HepG2 (cell line): ENCODE data around the gene DAPK3. TPM values are rescaled to one million over a fixed set of nuclear protein-coding genes. Genes with fewer than 3 reads are reported as not detected.

Source experiments
- ARNT2 ChIP-seq: sonication (generic); formaldehyde crosslinking; IDR thresholded peaks from 2 replicates; pipeline ENCODE4 v1.8.0; 2022; ENCODE audit warnings: mild to moderate bottlenecking, low read depth, missing genetic modification reagents, moderate library complexity
- IRX3 ChIP-seq: sonication (generic); formaldehyde crosslinking; IDR thresholded peaks from 2 replicates; pipeline ENCODE4 v1.8.1; 2023; ENCODE audit warnings: mild to moderate bottlenecking, low read depth, missing genetic modification reagents, borderline replicate concordance
- MED8 ChIP-seq: sonication (generic); formaldehyde crosslinking; IDR thresholded peaks from 2 replicates; pipeline ENCODE4 v1.8.1; 2023; ENCODE audit warnings: mild to moderate bottlenecking, missing genetic modification reagents; ENCODE audit not compliant: insufficient replicate concordance
- MTF2 ChIP-seq: sonication (generic); formaldehyde crosslinking; IDR thresholded peaks from 2 replicates; pipeline ENCODE4 v1.5.0; 2020; ENCODE audit warnings: missing genetic modification reagents, borderline replicate concordance
- SPEN ChIP-seq: sonication (generic); formaldehyde crosslinking; IDR thresholded peaks from 2 replicates; pipeline ENCODE4 v1.5.1; 2020; ENCODE audit warnings: low read depth, mild to moderate bottlenecking, missing genetic modification reagents
- SRY ChIP-seq: sonication (generic); formaldehyde crosslinking; IDR thresholded peaks from 2 replicates; pipeline ENCODE4 v1.8.0; 2022; ENCODE audit warnings: mild to moderate bottlenecking, missing genetic modification reagents
- TOE1 ChIP-seq: sonication (generic); formaldehyde crosslinking; IDR thresholded peaks from 2 replicates; pipeline ENCODE4 v1.4.0; 2020; ENCODE audit warnings: mild to moderate bottlenecking, missing genetic modification reagents
- ZBTB44 ChIP-seq: sonication (generic); formaldehyde crosslinking; IDR thresholded peaks from 2 replicates; pipeline ENCODE4 v1.4.0; 2020; ENCODE audit warnings: missing genetic modification reagents
- ZFP36L2 ChIP-seq: sonication (generic); formaldehyde crosslinking; IDR thresholded peaks from 2 replicates; pipeline ENCODE4 v1.4.0; 2020; ENCODE audit warnings: missing genetic modification reagents
- ZFP82 ChIP-seq: sonication (generic); formaldehyde crosslinking; IDR thresholded peaks from 2 replicates; pipeline ENCODE4 v1.5.1; 2020; ENCODE audit warnings: mild to moderate bottlenecking, missing genetic modification reagents, borderline replicate concordance
- ZNF451 ChIP-seq: sonication (generic); formaldehyde crosslinking; IDR thresholded peaks from 2 replicates; pipeline ENCODE4 v1.5.0; 2020; ENCODE audit warnings: mild to moderate bottlenecking, missing genetic modification reagents
- ZNF747 ChIP-seq: sonication (generic); formaldehyde crosslinking; IDR thresholded peaks from 2 replicates; pipeline ENCODE4 v1.8.1; 2023; ENCODE audit warnings: missing genetic modification reagents, mild to moderate bottlenecking, borderline replicate concordance
- ZNF772 ChIP-seq: sonication (generic); formaldehyde crosslinking; IDR thresholded peaks from 2 replicates; pipeline ENCODE4 v1.5.0; 2020; ENCODE audit warnings: mild to moderate bottlenecking, missing genetic modification reagents
- polyA plus RNA-seq, 8 experiments: library from polyadenylated mRNA; depleted of rRNA in 3 of 8; stranded (reverse) in 7 of 8; unstranded in 1 of 8; fragments of >200 nt; fragmentation: Illumina TruSeq in 4 of 8; extraction: Trizol in 4 of 8; gene quantifications; 2 replicates each; pipeline versions ENCODE4 v1.2.1 to v1.2.3, GENCODE V29; 2011 to 2016; ENCODE audit warnings: low read depth in 4 of 8, missing spikeins in 1 of 8, mixed read lengths in 1 of 8; ENCODE audit not compliant: insufficient read depth in 1 of 8
- total RNA-seq, 5 experiments: library from RNA; depleted of rRNA; stranded (reverse); fragments of >200 nt; fragmentation: Illumina TruSeq; extraction: Trizol; gene quantifications; 2 replicates each; pipeline ENCODE4 v1.2.3, GENCODE V29; 2016; ENCODE audit warnings: low read depth in 1 of 5
- TF ChIP-seq, protein P1 (sequence below), 2 experiments: fragments of 450-650 bp in 1 of 2; sonication (generic) in 1 of 2; formaldehyde crosslinking in 1 of 2; IDR thresholded peaks; 2 replicates each; pipeline versions ENCODE4 v1.6.1 to v1.8.0; 2016 to 2022; ENCODE audit warnings: antibody characterized with exemption in 1 of 2, mild to moderate bottlenecking in 1 of 2, missing genetic modification reagents in 1 of 2
- TF ChIP-seq, protein P2 (sequence below): IDR thresholded peaks from 2 replicates; pipeline ENCODE4 v1.6.1; 2016; ENCODE audit warnings: missing compliant biosample characterization, missing genetic modification reagents, borderline replicate concordance

DAPK3 gene
- total and polyA plus RNA-seq, 2 of the 13 experiments (the other 11 are each of a cell fraction or from before 2014, with no cell fraction given), result 30.5 to 37.3 TPM

DNA sequence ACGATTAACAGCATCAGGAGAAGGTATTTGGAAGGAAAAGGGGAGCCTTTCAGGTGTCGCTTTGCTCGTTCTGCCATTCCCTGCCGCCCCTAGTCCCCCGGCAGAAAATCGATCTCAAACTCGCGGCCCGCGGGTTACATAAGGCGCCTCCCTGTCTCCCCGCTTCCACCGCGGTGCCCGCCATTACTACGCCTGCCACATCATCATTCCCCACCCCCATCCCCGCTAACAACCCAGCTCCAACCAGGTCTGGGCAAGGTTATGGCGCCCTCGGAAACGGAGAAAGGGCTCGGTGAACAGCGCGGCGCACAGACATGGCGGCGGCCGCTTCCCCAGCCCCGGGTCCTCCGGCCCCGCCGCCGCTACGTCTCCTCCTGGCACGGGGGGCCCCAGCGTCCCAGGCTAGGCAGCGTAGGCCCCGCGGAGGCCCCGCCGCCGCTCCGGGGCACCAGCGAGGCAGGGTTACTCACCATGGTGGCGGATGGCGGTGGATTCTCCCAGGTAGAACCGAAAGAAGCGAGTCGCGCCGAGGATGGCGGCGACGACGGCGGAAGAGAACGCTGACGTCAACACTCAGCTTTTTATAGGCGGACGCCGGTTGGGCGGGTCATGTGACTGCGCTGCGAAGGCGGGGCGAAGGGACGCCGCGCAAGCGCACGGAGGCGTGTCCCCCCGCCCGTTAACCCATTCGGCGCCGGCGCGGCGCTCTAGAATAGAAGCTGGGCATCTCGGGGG lies 14.2 kb upstream of the DAPK3 start, which contains the start of gene EEF2 (continued):
- TF ChIP-seq, protein P1, sequence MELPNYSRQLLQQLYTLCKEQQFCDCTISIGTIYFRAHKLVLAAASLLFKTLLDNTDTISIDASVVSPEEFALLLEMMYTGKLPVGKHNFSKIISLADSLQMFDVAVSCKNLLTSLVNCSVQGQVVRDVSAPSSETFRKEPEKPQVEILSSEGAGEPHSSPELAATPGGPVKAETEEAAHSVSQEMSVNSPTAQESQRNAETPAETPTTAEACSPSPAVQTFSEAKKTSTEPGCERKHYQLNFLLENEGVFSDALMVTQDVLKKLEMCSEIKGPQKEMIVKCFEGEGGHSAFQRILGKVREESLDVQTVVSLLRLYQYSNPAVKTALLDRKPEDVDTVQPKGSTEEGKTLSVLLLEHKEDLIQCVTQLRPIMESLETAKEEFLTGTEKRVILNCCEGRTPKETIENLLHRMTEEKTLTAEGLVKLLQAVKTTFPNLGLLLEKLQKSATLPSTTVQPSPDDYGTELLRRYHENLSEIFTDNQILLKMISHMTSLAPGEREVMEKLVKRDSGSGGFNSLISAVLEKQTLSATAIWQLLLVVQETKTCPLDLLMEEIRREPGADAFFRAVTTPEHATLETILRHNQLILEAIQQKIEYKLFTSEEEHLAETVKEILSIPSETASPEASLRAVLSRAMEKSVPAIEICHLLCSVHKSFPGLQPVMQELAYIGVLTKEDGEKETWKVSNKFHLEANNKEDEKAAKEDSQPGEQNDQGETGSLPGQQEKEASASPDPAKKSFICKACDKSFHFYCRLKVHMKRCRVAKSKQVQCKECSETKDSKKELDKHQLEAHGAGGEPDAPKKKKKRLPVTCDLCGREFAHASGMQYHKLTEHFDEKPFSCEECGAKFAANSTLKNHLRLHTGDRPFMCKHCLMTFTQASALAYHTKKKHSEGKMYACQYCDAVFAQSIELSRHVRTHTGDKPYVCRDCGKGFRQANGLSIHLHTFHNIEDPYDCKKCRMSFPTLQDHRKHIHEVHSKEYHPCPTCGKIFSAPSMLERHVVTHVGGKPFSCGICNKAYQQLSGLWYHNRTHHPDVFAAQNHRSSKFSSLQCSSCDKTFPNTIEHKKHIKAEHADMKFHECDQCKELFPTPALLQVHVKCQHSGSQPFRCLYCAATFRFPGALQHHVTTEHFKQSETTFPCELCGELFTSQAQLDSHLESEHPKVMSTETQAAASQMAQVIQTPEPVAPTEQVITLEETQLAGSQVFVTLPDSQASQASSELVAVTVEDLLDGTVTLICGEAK (IDR thresholded peaks at IDR 0.05), result no peak
- TF ChIP-seq, protein P1 (CRISPR knock-in tag; IDR thresholded peaks at IDR 0.05), result peak; percentile 20; the same call in 1 of the 2 replicates
- TF ChIP-seq MTF2 (CRISPR knock-in tag) (0 out of 2 replicates have a peak, but pooled peaks have one; percentile 40), ZNF747 (CRISPR knock-in tag) (peak; percentile 52; the same call in 1 of the 2 replicates), ZBTB44 (CRISPR knock-in tag) (no peak), ZNF451 (CRISPR knock-in tag) (0 out of 2 replicates have a peak, but pooled peaks have one; percentile 56), SRY (CRISPR knock-in tag) (peak; percentile 96; the same call in 1 of the 2 replicates), ZFP82 (CRISPR knock-in tag) (0 out of 2 replicates have a peak, but pooled peaks have one; percentile 60), IRX3 (CRISPR knock-in tag) (0 out of 2 replicates have a peak, but pooled peaks have one; percentile 68), ARNT2 (CRISPR knock-in tag) (peak; percentile 86), MED8 (CRISPR knock-in tag) (peak; percentile 92), ZFP36L2 (no peak), TOE1 (no peak), ZNF772 (CRISPR knock-in tag) (peak; percentile 29; the same call in 1 of the 2 replicates), SPEN (CRISPR knock-in tag) (peak; percentile 99)
- TF ChIP-seq, protein P2, sequence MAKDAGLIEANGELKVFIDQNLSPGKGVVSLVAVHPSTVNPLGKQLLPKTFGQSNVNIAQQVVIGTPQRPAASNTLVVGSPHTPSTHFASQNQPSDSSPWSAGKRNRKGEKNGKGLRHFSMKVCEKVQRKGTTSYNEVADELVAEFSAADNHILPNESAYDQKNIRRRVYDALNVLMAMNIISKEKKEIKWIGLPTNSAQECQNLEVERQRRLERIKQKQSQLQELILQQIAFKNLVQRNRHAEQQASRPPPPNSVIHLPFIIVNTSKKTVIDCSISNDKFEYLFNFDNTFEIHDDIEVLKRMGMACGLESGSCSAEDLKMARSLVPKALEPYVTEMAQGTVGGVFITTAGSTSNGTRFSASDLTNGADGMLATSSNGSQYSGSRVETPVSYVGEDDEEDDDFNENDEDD (CRISPR knock-in tag), result no peak
